ENCODE measurements around the gene CYB561.

DNA sequence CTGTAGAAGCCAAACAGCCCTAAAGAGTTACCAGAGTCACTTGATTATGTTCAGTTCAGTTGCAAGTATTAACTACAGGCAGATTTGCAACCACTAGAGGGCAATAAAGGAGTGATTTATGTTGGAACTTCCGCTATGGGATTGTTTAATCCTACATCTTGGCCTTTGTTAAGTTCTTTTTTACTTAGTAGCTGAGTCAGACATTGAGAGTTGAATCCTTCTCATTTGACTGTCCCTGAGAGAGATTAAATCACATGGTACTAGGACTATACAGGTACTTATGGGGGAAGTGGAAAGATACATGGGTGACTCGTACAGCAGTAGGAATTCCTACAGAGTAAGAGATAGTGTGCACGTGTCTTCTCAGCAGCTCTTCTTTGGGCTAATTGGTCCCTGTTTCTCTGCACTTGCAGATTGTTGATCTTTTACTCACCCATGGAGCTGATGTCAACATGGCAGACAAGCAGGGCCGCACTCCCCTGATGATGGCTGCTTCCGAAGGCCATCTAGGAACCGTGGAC is 40.3 kb downstream of the CYB561 start:
- TF ChIP-seq EZH2 (IDR thresholded peaks at IDR 0.05; ENCODE audit: insufficient read depth, low read length) (no peak), CTCF (IDR thresholded peaks at IDR 0.05; ENCODE audit: insufficient read depth, low read depth, low read length) (peak; percentile 84)
